Right atrium auricular region (tissue), 2 donors: Measurements from ENCODE around the gene EIF3A. TPM values are rescaled to one million over a fixed set of nuclear protein-coding genes. Genes with fewer than 3 reads are reported as not detected.
A peak's percentile ranks its signal among the peaks of the same experiment; 100 is the strongest.

Experiments used
- DNase-seq: peaks from one replicate; pipeline ENCODE4 v3.0.0-alpha.2; 2019; ENCODE audit warnings: low spot score
- H3K27ac ChIP-seq, 2 donors: fragments of 200-600 bp; sonication (generic); 1 replicate in 1 of 2; 2 replicates in 1 of 2; pipeline ENCODE4 v1.5.1; 2016 to 2019
- H3K27me3 ChIP-seq, 2 donors: fragments of 200-600 bp; sonication (generic); one replicate each; pipeline versions ENCODE4 v1.5.1 to v1.6.0; 2017 to 2019
- H3K36me3 ChIP-seq: fragments of 200-600 bp; sonication (generic); one replicate; pipeline ENCODE4 v1.5.1; 2016
- H3K4me1 ChIP-seq, 2 donors: fragments of 200-600 bp; sonication (generic); one replicate each; pipeline versions ENCODE4 v1.5.1 to v1.6.0; 2017 to 2019
- H3K4me3 ChIP-seq, 2 donors: fragments of 200-600 bp; sonication (generic); 1 replicate in 1 of 2; 2 replicates in 1 of 2; pipeline ENCODE4 v1.5.1; 2017 to 2019; ENCODE audit warnings: mild to moderate bottlenecking in 1 of 2, moderate library complexity in 1 of 2
- H3K9me3 ChIP-seq, 2 donors: fragments of 200-600 bp; sonication (generic); one replicate each; pipeline ENCODE4 v1.5.1; 2019
- CTCF ChIP-seq, 2 donors: fragments of 200-600 bp; sonication (generic); IDR thresholded peaks; one replicate each; pipeline ENCODE4 v1.5.1; 2019; ENCODE audit warnings: antibody characterized with exemption in 2 of 2
- total RNA-seq, 2 donors: library from RNA; depleted of rRNA; stranded (reverse); fragments of >200 nt; gene quantifications; one replicate each; pipeline ENCODE4 v1.1.0, GENCODE V29; 2016

The EIF3A gene
- total RNA-seq, 2 donors from 2014 or later: 69.8 to 76.9 TPM

- Histone ChIP-seq H3K27ac (no peak overlapping the region), H3K4me1 (peaks cover 0 to 27% of the 10 kb centered on the region in 2 donors)
These were observed 57.6 kb downstream of the EIF3A start for GRCh38 chr10:119022846-119023552.

GRCh38 chr10:119020627-119020946, 60.0 kb downstream of the EIF3A start:
- Histone ChIP-seq H3K9me3 (no peaks in the 10 kb centered on the region), H3K36me3 (no peaks in the 10 kb centered on the region), H3K27ac (no peak overlapping the region), H3K4me3 (no peak overlapping the region), H3K27me3 (no peaks in the 10 kb centered on the region), H3K4me1 (peaks cover 0 to 13% of the 10 kb centered on the region in 2 donors)
- TF ChIP-seq CTCF (IDR thresholded peaks at IDR 0.05): no peak
- DNase-seq: no peak

More at GRCh38 chr10:119022846-119023552, 57.6 kb downstream of the EIF3A start:
- no peak for TF ChIP-seq CTCF (IDR thresholded peaks at IDR 0.05)
- Histone ChIP-seq H3K4me3 (no peak overlapping the region), H3K27me3 (no peaks in the 10 kb centered on the region), H3K9me3 (no peaks in the 10 kb centered on the region), H3K36me3 (no peaks in the 10 kb centered on the region)
- DNase-seq: no peak

GRCh38 chr10:119007211-119007574, 73.4 kb downstream of the EIF3A start:
- H3K27me3 ChIP-seq: no peaks in the 10 kb centered on the region
- H3K4me1 ChIP-seq: peaks cover 0 to 13% of the 10 kb centered on the region in 2 donors
- no peak for TF ChIP-seq CTCF (IDR thresholded peaks at IDR 0.05)
- H3K27ac ChIP-seq: no peak overlapping the region
- H3K4me3 ChIP-seq: no peak overlapping the region
- no peaks in the 10 kb centered on the region for H3K36me3 ChIP-seq
- H3K9me3 ChIP-seq: no peaks in the 10 kb centered on the region
- no peak for DNase-seq

- H3K4me3 ChIP-seq: no peak overlapping the region
- H3K9me3 ChIP-seq: no peaks in the 10 kb centered on the region
- H3K36me3 ChIP-seq: no peaks in the 10 kb centered on the region
- no peaks in the 10 kb centered on the region for H3K27me3 ChIP-seq
- H3K4me1 ChIP-seq: peaks cover 0 to 13% of the 10 kb centered on the region in 2 donors
- no peak overlapping the region for H3K27ac ChIP-seq
- DNase-seq: peak; percentile 77
- no peak for TF ChIP-seq CTCF (IDR thresholded peaks at IDR 0.05)
These were observed 74.0 kb downstream of the EIF3A start for GRCh38 chr10:119006451-119007210.

GRCh38 chr10:119005362-119006043, 75.1 kb downstream of the EIF3A start:
- Histone ChIP-seq H3K36me3 (no peaks in the 10 kb centered on the region), H3K27ac (no peak overlapping the region), H3K4me3 (no peak overlapping the region), H3K9me3 (no peaks in the 10 kb centered on the region), H3K27me3 (no peaks in the 10 kb centered on the region), H3K4me1 (peaks cover 0 to 13% of the 10 kb centered on the region in 2 donors)
- no peak for TF ChIP-seq CTCF (IDR thresholded peaks at IDR 0.05)
- DNase-seq: no peak
